HG03060 (cell line): ENCODE results near the gene EFHD2.
"Not testable (repeated sequence)": the region's sequence is repeated elsewhere in the genome, so short reads cannot be mapped to it uniquely, and the experiment has no call there.

Source experiments
- ATAC-seq: cut with Tn5 transposase; IDR thresholded peaks from one replicate; pipeline ENCODE4 v1.9.1; 2021; ENCODE audit warnings: low read depth, moderate number of reproducible peaks; ENCODE audit not compliant: unreplicated experiment

Gene EFHD2

GRCh38 chr1:15428815-15429435 lies 19.2 kb downstream of the EFHD2 start:
- ATAC-seq = no peak

- no peak for ATAC-seq
Measured at GRCh38 chr1:15429701-15430149, 20.0 kb downstream of the EFHD2 start.

GRCh38 chr1:15430787-15431570 lies 21.3 kb downstream of the EFHD2 start:
- no peak for ATAC-seq

DNA sequence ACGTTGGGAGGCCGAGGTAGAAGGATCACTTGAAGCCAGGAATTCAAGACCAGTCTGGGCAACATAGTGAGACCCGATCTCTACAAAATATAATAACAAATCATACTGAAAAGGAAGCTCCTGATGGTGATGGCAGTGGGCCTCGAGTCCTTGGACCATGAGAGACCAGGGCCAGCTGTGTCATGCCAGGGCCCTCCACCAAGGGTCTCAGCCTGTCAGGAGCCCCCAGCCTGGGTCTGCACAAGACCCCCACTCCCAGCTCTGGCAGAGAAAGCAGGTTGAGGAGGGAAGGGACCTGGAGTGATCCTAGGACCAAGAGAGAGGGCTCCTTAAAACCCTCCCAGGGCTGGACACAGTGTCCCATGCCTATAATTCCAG lies 21.9 kb downstream of the EFHD2 start:
- ATAC-seq = no peak

DNA sequence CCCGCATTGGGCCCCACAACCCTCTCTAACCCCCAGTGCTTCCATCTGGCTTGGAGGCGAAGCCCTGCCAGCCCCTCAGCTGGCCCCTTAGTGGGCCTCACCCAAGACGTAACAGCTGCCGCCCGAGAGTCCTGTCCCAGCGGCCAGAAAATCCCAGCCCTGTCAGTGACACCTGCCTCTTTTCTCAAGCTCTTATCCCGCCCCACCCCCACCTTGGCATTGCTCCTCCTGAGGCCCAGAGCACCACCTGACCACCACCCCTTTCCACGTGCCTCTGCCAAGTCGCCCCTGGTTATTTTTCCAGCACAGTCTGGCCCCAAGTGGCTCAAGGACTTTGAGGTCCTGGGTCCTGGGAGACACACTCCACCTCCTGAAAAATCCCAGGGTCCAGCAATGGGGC lies 22.6 kb downstream of the EFHD2 start:
- no peak for ATAC-seq

GRCh38 chr1:15433471-15433870 lies 23.8 kb downstream of the EFHD2 start:
- no peak for ATAC-seq

DNA sequence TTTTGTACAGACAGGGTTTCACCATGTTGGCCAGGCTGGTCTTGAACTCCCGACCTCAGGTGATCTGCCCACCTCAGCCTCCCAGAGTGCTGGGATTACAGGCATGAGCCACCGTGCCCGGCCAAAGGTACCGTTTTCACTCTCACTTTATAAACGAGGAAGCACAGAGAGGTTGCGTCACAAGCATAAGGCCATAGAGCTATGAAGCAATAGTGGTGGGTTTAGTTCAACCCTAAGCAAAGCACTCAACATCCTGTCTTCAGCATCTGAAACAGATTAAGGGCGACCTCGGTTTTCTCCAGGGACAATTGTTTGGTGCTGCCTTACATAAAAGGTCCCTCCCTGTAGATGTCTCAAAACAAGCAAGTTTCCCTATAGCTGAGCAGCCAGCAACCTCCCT lies 25.1 kb downstream of the EFHD2 start:
- not testable (repeated sequence) for ATAC-seq

- ATAC-seq = no peak
Measured at GRCh38 chr1:15435239-15436077, 25.8 kb downstream of the EFHD2 start.

- ATAC-seq = no peak
Measured at GRCh38 chr1:15436881-15437442, 27.3 kb downstream of the EFHD2 start.

DNA sequence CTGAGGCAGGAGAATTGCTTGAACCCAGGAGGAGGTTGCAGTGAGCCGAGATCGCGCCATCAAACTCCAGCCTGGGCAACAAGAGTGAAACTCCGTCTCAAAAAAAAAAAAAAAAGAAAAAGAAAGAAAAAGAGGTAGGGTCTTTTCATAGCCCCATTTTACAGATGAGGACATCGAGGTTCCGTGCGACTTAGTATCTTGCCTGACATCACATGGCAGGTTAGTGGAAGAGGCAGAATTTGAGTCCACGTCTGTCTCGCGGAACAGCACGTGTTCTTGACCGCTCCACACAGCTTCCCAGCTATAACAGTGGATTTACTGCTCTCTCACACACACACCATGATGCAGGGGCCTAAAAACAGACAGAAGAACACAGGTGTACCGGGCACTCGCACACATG lies 29.6 kb downstream of the EFHD2 start:
- ATAC-seq = no peak

DNA sequence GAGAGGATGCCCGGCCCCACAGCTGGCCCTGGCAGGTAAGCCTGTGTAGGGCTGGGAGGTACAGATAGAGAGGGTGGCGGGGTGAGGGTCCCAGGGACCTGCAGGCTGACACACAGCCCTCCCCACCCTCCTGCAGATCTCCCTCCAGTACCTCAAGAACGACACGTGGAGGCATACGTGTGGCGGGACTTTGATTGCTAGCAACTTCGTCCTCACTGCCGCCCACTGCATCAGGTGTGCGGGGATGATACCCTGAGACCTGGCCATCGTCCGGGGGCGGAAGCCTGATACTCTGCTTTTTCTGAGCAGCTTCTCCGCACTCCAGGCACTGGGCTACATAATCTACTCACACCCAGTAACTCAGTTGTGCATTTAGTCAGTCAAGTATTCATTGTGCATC lies 30.7 kb downstream of the EFHD2 start:
- no peak for ATAC-seq

- ATAC-seq = no peak
Measured at GRCh38 chr1:15441247-15441646, 31.6 kb downstream of the EFHD2 start.

GRCh38 chr1:15442119-15442518 lies 32.4 kb downstream of the EFHD2 start:
- ATAC-seq = no peak

GRCh38 chr1:15442759-15443158 lies 33.1 kb downstream of the EFHD2 start:
- no peak for ATAC-seq

DNA sequence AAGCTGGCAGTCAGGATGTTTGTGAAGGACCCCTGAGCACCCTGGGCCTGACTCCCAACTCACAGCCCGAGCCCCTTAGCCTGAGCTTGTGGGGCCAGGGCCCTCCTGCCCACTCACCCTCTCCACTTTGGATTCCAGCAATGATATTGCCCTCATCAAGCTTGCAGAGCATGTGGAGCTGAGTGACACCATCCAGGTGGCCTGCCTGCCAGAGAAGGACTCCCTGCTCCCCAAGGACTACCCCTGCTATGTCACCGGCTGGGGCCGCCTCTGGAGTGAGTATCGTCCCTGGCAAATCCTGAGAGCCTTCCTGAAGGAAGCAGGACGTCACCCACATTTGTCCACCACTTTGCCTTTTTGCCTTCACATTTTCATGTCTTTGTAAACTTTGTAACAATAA lies 33.6 kb downstream of the EFHD2 start:
- no peak for ATAC-seq

DNA sequence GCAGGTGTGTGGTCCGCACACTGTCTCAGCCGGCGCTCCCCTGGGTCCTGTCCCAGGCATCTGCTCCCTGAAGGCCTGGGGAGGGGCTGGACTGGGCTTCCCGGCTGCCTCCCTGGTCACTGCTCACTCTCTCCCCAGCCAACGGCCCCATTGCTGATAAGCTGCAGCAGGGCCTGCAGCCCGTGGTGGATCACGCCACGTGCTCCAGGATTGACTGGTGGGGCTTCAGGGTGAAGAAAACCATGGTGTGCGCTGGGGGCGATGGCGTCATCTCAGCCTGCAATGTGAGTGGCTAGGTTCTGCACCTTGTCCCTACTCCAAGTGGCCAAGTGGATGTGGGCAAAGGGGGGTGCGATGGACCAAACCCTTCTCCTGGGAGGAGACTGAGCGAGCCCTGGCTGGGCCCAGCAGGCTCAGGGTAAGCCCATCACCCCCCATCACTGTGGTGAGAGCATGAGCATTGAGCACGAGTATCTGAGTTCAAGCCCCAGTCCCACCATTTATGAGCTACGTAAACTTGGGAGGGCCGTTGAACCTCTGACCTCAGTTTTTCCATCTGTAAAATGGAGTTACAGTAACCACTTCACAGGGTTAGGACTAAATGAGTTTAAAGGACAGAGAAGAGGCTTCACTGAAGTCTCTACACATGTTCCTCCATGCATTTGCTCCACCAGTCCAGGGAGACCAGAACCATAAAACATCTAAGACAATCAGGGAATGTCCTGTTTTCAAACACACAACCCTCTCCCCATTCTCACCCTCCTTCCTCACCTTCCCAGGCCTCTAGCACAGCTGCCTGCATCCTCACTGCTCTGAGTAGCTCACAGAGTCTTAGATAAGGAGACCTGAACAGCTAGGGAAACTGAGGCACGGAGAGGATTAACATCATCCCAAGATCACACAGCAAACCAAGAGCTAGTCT lies 35.0 kb downstream of the EFHD2 start:
- no peak for ATAC-seq

DNA sequence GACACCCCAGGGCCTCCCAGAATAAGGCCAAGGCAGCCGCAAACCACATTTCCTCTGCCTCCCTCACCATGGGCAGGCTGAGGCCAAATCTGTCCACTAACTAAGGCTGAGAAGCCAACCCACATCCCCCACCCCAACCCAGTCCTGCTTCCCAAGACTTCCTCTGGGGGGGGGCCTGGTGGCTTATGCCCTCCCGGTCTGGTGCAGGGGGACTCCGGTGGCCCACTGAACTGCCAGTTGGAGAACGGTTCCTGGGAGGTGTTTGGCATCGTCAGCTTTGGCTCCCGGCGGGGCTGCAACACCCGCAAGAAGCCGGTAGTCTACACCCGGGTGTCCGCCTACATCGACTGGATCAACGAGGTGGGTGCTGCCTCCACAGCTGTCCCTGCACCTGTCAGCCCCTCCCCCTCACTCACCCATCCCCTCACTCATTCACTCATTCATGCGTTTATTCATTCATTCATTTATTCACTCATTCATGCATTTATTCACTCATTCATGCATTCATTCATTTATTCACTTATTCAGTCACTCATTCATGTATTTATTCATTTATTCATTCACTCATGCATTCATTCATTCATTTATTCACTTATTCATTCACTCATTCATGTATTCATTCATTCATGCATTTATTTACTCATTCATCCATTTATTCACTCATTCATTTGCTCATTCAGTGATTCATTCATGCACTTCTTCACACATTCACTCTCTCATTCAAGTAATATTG lies 35.9 kb downstream of the EFHD2 start:
- no peak for ATAC-seq

- no peak for ATAC-seq
Measured at GRCh38 chr1:15446212-15446611, 36.5 kb downstream of the EFHD2 start.

DNA sequence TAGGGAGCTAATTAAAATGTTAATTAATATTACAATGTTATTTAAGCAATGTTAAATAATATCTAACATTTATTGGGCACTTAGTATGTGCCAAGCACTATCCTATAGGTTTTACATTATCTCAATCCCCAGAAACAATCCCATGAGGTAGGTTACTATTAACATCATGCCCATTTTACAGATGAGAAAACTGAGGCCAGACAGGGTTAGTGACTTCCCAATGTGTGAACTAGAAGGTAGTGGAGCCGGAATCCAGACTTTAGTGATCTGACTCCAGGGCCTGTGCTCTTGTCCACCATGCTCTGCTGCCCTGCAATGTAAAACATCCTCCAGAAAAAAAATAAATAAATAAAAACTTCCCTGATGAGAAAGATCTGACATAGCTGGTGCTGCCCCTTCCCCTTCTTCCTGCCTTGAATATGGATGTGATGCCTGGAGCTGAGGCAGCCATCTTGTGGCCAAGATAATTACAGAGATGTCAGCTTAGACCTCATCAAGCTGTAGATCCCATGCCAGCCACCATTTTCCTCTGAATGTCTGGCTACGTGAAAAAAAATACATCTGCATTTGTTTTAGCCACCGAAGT lies 39.3 kb downstream of the EFHD2 start:
- ATAC-seq = no peak
